Measurements from ENCODE around the gene PI4KA.

PI4KA gene

GRCh38 chr22:20881869-20882815 is 23.5 kb upstream of the PI4KA start:
- DNase-seq (ENCODE audit: low read depth) = no peak

GRCh38 chr22:20881231-20881630 is 22.6 kb upstream of the PI4KA start:
- peak; percentile 58 for DNase-seq (ENCODE audit: low read depth)

- no peak for DNase-seq (ENCODE audit: low read depth)
These were observed 19.1 kb upstream of the PI4KA start for GRCh38 chr22:20877715-20878114.

GRCh38 chr22:20875296-20875695 is 16.7 kb upstream of the PI4KA start:
- no peak for DNase-seq (ENCODE audit: low read depth)

- no peak for DNase-seq (ENCODE audit: low read depth)
These were observed 14.6 kb upstream of the PI4KA start for GRCh38 chr22:20873214-20873613.

- DNase-seq (ENCODE audit: low read depth) = no peak
These were observed 10.6 kb upstream of the PI4KA start for GRCh38 chr22:20869234-20869633.

GRCh38 chr22:20868025-20868962 is 9.7 kb upstream of the PI4KA start:
- DNase-seq (ENCODE audit: low read depth) = no peak

- DNase-seq (ENCODE audit: low read depth) = peak; percentile 10
These were observed 8.8 kb upstream of the PI4KA start for GRCh38 chr22:20867179-20868024.

- no peak for DNase-seq (ENCODE audit: low read depth)
These were observed 8.1 kb upstream of the PI4KA start for GRCh38 chr22:20866736-20867135.

GRCh38 chr22:20865875-20866445 is 7.3 kb upstream of the PI4KA start:
- DNase-seq (ENCODE audit: low read depth) = no peak

- DNase-seq (ENCODE audit: low read depth) = no peak
These were observed 6.7 kb upstream of the PI4KA start for GRCh38 chr22:20865331-20865730.

- DNase-seq (ENCODE audit: low read depth) = no peak
These were observed 5.7 kb upstream of the PI4KA start for GRCh38 chr22:20864186-20864908.

GRCh38 chr22:20863366-20863765 is 4.8 kb upstream of the PI4KA start:
- DNase-seq (ENCODE audit: low read depth) = no peak

- DNase-seq (ENCODE audit: low read depth) = no peak
These were observed 3.9 kb upstream of the PI4KA start for GRCh38 chr22:20862540-20862939.

- DNase-seq (ENCODE audit: low read depth) = no peak
These were observed 1.0 kb upstream of the PI4KA start for GRCh38 chr22:20859615-20860014.

- peak; percentile 89 for DNase-seq (ENCODE audit: low read depth)
These were observed 585 bp downstream of the PI4KA start for GRCh38 chr22:20857838-20858614.

- no peak for DNase-seq (ENCODE audit: low read depth)
These were observed 1.4 kb downstream of the PI4KA start for GRCh38 chr22:20857247-20857643.

- DNase-seq (ENCODE audit: low read depth) = no peak
These were observed 5.4 kb downstream of the PI4KA start for GRCh38 chr22:20853236-20853660.

GRCh38 chr22:20852503-20852902 is 6.1 kb downstream of the PI4KA start:
- DNase-seq (ENCODE audit: low read depth) = no peak

GRCh38 chr22:20852076-20852475 is 6.5 kb downstream of the PI4KA start:
- DNase-seq (ENCODE audit: low read depth) = no peak

Measured in ELR (cell line).